Stimulated activated CD8-positive, alpha-beta memory T cell treated with anti-CD3 and anti-CD28 coated beads, Interleukin-2, amount 100 ng/mL, for 1 hour (primary cell): ENCODE results near the gene GLDN.
"Not testable (repeated sequence)": the region's sequence is repeated elsewhere in the genome, so short reads cannot be mapped to it uniquely, and the experiment has no call there.

ENCODE experiments used
- DNase-seq, 2 donors: peaks; one replicate each; pipeline ENCODE4 v3.0.0-alpha.2; 2020; ENCODE audit warnings: low read depth in 2 of 2

GLDN gene

DNA sequence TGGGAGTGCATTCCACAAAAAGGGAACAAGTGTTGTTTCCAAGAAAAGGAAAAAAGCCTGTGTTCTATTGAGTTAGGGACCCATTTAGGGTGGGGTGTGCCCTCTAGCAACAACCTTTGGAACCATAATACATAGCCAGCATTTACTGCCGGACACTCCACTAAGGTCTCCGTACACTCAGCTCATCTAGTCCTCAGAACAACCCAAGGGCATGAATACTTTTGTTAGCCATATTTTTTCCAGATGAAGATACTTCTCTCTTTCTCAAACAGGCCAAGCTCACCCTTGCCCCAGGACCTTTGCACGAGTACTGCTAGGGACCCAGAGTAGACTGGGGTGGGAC, 46.2 kb downstream of the GLDN start:
- DNase-seq = no peak

DNA sequence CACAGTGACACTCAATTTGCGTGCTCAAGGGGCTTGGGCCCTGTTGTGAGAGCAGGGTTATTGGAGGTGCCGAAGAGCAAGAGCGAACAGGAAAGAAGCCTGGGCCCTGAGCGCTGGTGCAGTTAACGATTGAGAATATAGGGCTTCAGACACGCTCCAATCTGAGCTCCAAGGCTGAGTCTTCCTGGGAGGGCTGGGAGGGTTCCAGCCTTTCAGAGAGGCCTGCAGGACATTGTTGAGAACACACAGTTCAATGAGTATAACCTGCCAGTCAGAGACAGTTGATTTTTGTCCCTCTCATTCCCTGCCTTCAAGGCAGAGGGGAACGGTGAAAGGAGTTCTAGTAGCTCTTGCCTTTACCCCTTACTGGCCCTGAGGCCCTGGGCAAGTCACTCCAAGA, 47.3 kb downstream of the GLDN start:
- no peak for DNase-seq

DNA sequence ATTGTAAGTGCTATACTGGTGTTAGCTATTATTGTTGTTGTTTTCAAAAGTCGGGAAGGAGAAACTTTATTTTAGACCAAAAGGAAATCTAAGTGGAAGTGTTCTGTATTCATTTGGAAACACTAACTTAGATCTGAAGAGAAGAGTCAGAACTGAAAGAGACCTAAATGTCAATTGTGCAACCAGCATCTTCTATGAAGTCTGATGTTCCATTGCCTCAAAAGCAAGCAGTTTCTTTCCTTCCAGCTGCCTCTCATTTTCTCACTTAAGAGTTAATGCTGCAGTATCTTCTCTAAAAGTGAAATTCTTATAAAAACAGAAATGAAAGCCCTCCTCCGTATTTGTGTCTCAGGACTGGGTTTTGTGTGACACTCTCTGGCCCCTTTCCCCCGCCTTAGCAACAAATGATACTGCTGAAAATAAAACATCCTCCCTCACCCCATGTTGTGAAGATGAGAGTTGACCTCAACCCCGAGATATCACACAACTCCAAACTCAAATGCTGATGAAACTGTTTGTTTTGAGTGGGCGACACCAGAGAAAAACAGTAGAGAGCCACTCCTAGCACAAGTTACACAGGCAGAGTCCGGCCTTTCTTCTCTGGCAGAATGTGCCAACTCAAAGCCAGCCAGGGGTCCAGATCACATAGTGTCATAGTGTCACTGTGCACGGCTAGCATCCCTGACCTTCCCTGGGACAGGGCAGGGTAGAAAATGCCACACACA, 48.9 kb downstream of the GLDN start:
- no peak for DNase-seq

DNA sequence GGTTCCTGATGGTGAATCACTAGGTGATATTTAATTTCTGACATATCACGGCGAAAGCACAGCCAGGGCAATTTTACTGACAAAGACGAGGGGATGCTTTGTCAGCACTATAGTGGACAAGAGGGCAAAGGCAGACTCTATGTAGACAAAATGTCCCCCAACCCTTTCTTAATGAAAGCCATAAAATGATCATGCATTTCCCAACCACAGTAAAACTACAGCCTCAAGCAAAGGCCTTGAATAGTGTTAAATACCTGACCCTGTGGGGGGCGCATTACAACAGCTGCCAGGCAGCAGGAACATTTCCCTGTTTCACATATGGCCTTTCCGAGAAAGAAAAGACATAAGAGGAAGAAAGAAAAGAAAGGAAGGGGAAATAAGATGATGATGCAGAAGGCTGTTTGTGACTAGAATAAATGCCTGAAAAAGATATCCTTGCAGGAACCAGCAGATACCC, 49.5 kb downstream of the GLDN start:
- DNase-seq = no peak

DNA sequence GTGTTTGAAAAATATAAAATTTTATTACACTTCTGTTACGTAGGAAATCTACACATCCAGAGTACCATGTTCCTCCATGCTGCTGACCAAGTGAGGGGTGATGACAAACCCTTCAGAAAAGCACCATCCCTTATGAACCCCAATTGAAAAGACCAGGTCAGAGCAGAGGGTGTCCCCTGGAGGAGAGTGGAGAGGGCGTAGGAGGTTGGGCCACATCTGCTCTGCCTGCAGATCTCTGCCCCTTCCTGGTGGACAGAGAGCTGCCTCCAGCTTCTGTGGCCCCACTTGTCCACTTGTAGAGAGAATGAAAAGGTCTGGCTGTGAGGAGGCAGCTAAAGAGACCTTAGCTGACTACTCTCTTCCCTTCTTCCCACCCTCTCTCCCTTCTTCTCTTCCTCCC, 55.5 kb downstream of the GLDN start:
- DNase-seq = no peak

DNA sequence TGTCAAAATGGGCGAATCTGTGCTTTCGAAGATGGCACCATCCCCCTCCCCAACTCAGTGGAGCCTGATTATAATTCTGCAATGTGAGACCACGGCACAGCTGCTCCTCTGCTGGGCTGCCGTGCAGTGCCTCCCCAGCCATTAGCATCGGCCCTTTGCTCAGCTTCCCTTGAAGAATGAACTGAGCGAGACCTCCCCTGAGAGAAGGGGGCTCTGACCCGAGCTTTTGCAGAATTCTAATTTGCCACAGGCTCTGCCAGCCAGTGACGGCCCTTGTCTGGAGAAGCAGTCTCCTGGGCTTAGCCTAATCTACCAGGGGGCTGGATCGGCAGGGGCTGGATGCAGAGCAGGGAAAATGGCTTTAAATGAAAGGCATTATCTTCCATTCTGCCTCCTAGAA, 57.2 kb downstream of the GLDN start:
- DNase-seq = no peak

DNA sequence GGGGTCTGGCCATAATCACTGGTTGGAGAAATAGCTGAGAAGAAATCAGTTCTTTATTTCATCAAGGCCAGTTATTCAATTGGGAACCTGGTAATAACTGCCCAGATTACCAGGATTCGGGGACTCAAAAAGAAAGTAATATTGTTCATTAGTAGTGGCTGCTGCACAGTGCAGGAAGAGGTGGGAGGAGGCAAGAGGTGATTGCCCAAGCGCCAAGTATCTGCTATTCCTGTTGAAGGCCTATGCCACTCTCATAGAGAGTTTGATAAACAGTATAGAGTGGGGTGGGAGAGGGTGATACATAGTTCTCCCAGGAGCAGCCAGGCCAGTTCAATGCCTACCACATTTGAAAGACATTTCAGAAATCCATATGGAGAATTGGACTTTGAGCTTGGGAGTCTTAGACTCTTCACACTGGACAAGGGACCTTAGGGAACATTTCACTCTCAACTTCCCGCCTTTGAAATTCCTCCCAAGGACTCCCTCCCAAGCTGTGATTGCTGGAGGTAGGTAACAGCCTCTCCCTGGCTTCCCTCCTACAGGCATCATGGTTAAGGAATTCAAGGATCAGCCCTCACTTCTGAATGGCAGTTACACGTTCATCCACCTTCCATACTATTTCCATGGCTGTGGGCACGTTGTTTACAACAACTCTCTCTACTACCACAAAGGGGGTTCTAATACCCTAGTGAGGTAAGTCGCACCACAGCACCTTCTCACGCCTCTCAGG, 59.8 kb downstream of the GLDN start:
- DNase-seq = no peak

DNA sequence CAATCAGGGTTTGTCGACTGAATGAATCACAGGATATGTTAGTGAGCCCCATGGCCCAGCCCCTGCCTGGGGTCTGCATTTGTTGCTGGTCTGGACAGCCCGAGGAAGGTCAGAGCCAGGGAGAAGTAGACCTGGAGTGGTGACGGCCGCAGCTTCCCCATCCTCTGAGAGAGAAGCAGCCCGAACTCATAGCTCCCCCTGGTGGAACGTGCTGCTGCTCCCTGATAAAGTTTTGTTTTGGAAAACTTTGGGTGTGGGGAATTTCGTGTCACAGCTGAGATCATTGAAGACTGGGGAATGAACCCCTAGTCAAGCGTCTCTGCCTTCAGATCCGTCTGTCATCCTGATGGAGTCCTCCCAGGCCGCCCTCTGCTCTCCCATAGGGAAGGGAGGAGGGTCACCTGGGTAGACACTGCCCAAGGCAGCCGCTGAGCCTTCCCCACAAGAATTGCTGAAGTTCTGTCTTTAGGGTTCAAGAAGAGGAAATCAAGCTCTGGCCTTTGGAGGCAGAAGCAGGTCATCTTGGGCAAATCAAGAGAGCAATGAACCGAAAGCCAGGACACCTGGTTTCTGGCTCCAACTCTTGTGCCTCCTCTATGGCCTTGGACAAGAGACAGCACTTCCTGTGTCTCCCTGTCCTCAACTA, 60.5 kb downstream of the GLDN start:
- no peak for DNase-seq

DNA sequence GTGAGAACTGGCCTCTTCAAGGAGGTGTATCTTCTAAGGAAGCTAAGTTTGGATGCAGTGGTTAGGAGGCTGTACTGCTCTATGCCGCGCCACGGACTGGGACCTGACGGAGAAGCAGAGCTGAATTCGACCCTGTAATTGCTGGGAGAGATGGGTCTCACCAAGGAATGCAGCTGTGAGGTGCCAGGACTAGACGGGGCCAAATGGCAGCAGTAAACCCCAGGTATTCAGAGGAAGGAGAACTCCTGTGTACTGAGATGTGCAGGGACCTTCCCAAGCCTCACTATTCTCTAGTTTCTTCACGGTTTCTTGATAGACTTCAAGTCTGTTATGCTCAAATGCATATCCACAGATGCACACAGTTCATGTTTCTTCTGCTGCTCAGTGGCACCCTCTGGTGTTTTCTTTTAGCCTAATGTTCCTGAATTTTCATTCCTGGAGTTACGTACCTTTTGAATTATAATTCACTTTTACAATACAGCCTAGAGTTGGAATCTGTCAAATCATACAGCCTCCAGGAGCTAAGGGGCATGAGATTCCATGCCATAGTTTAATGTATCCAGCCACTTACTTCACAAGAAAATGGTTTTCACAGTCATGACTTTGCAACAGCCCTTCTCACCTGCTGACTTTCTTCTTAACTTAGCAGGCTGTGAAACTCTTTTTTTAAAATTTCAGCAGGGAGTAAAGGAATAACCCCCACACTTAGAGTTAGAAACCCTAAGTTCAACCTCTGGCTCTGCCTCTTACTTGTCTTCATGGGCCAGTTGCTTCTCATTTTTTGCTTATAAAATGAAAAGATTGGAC, 61.8 kb downstream of the GLDN start:
- DNase-seq = no peak

DNA sequence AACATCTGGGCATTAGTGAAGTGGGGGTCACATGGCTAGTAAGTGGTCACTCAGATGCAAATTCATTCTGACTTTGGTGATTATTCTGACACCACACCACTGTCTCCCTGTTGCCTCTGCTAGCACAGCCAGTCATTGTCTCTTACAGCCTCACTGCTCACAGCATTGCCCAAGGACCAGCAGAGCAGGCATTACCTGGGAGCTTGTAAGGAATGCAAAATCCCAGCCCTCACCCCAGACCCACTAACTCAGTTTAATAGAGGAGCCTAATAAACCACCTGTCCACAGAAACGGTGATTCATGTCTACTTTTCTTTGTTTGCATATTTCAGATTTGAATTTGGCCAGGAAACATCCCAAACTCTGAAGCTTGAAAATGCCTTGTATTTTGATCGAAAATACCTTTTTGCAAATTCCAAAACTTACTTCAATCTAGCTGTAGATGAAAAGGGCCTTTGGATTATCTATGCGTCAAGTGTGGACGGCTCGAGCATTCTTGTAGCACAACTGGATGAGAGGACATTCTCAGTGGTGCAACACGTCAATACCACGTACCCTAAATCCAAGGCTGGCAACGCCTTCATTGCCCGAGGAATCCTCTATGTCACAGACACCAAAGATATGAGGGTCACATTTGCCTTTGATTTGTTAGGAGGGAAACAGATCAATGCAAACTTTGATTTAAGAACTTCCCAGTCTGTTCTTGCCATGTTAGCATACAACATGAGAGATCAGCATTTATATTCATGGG, 62.7 kb downstream of the GLDN start:
- DNase-seq = no peak

DNA sequence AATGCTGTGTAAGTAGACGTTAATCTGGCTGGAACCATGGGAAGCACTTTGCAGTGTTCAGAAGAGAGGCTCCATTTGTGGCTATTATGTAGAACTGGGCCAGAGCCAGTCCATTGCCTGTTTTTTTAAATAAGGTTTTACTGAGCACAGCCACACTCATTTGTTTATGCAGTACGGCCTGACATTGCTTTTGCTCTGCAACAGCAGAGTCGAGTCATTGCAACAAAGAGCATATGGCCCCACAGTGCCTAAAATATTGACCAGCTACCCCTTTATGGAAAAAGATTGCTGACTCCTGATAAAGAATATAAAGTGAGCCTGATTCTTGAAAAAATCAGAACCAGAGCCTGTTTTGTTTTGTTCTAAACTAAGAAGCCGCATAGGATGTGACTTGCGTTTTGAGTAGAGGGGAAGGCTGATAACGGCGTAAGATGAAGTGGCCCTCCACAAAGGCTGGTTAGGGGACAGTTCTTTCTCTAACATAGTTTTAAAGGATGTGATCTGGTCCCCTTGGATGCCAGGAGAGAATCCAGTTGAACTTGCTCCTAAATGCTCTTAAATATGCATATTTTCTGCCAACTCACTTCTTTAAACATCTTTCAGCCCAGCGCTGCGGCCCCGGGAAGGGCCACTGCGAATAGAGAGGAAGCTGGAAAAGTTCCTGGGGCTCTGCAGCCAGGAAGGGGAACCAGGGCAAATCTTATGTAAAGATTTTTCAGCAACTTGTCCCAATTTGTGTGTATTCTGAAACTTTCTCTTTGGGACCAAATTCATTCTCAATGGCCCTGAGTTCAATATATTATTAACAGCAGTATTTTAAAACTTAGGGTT, 64.5 kb downstream of the GLDN start:
- no peak for DNase-seq

DNA sequence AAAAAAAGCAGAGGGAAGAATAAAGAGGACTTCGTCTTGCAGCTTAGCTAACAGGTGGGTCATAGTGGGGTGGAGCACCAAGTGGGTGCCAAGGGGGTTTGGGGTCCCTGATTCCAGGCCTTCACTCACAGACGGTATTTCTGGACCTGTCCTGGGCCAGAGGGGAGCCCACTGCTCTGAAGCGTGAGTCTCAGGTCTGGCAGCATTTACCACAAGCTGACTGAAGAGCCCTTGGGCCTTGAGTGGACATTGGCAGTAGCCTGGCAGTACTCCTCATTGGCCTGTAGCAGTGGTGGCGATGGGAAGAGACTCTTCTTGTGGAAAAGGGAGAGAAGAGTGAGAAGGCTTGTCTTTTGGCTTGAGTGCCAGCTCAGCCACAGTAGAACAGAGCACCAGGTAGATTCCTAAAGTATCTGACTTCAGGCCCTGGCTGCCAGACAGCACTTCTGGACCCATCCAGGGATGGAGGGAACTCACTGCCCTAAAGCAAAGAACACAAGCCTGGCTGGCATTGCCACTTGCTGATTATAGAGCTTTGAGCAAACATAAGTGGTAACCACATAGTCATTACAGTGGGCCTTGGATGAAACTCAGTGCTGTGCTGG, 72.9 kb downstream of the GLDN start:
- DNase-seq = no peak

DNA sequence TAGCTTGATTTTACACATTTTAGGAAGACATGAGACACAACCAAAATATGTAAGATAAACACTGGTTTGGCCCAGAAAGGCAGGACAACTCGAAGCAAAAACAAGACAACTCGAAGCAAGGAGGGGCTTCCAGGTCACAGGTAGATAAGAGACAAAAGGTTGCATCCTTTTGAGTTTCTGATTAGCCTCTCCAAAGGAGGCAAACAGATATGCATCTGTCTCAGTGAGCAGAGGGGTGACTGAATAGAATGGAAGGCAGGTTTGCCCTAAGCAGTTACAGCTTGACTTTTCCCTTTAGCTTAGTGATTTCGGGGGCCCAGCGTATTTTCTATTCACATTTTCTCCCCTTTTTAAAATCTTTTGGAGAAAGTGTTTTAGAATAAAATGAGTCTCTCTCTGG, 74.7 kb downstream of the GLDN start:
- DNase-seq = no peak

DNA sequence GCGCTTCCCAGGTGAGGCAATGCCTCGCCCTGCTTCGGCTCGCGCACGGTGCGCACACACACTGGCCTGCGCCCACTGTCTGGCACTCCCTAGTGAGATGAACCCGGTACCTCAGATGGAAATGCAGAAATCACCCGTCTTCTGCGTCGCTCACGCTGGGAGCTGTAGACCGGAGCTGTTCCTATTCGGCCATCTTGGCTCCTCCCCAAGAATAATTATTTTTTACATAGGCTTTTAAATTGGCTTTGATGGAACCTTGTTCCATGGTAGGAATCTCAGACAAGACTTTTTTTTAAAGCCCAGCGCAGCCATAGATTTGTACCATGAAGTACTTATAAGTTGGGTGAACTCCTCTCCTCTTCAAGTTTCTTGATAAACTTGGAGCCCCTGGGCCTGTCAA, 81.6 kb downstream of the GLDN start:
- not testable (repeated sequence) for DNase-seq

DNA sequence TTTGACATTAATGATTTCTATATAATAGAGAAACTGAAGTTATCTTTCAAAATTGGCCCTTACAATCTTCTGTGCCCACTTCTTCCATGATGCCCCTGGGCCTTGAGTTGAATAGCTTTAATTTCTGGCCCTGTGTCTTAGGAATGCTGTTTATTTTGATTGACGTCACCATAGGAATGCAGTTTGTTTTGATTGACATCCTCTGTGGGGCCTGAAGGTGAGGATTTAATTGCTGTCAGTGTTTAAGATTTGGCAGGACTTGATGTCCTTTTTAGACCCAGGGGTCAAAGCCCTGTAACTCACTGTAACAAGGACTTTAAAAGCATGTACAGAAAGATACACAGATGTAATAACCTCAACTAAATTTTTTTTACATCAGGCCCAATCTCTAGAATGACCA, 83.3 kb downstream of the GLDN start:
- no peak for DNase-seq

DNA sequence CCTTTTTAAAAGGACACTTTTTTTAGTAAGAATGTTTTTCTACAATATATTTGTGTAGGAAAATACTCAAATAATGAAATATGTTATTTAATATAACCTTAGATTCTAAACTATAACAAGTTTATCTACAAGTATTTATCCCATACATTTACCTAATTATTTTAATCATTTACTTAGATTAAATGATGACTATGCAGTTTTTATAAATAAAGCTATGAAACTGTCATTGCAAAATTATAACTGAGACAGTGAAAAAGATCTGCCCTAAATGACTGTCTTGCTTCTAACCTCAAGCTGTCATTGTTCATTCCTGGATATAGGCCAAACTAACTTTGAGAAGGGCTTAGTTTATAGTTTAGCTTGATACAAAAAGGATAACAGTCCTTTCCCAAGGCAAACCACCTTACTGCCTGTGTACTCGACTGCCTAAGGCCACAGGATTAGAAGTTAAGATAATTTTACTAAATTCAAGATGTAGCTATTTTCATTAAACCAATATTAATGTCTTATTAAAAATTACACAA, 84.1 kb downstream of the GLDN start:
- no peak for DNase-seq

DNA sequence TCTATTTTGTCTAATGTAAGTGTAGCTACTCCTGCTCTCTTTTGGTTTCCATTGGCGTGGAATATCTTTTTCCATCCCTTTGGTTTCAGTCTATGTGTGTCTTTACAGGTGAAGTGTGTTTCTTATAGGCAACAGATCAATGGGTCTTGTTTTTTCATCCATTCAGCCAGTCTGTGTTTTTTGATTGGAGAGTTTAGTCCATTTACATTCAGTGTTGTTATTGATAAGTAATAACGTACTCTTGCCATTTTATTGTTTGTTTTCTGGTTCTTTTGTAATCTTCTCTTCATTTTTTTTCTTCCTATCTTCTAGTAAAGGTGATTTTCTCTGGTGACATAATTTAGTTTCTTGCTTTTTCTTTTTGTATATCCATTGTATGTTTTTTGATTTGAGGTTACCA, 97.1 kb downstream of the GLDN start:
- DNase-seq = no peak

DNA sequence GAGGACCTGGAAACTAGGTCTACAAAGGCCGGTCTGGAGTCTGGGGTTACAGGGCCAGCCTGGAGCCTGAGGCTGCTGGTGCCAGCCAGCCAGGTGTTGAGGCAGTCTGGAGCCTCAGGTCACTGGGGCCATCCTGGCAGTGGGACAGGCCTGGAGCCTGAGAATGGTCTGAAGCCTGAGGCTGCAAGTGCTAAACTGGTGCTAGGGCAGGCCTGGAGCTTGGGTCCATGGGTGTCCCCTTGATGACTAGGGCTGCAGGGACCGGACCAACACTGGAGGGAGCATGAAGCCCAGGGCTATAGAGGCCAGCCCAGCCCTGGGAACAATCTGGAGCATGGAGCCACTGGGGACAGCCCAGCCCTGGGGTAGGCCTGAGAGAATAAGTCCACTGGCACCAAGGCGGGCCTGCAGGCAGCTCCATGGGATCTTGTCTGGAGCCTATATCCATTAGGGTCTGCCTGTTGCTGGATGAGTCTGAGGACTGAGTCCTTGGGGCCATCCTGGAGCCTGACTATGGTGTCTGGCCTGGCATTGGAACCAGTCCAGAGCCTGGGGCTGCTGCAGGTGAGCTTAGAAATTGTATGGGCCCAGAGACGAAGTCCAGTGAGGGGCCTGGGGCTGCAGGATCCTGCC, 101.9 kb downstream of the GLDN start:
- no peak for DNase-seq

DNA sequence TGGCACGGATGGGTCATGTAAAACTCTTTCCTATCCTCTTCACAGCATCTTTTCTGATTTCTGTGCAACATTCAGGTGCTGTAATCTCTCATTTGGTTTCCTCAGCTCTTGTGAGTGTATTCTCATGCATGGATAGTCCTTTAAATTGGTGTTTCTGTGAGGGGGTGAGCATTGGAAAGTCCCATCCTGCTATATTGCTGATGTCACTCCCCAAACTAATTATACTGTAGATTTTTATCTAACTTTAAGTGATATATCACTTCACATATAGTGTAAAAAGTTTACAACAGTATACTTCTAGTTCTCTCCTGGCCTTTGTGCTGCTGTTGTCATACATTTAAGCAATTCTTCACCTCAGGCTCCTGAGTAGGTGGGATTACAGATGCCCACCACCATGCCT, 102.7 kb downstream of the GLDN start:
- no peak for DNase-seq

DNA sequence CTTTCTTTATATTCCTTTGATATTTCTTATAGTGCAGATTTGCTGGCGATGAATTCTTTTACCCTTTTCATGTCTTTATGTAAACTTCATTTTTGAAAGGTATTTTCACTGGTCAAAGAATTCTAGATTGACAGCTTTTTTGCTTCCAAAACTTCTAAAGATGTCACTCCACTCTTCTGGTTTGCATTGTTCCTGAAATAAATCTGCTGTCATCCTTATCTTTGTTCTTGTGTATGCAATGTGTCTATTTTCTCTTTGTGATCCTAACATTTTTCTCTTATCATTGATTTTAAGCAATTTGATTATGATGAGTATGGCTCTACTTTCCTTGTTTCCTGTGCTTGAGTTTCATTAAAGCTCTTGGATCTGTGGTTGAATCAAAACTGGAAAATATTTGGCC, 103.4 kb downstream of the GLDN start:
- no peak for DNase-seq
